Dermis blood vessel endothelial cell (primary cell): ENCODE results near the gene NKAIN2. TPM values are rescaled to one million over a fixed set of nuclear protein-coding genes. Genes with fewer than 3 reads are reported as not detected.
"Not testable (repeated sequence)": the region's sequence is repeated elsewhere in the genome, so short reads cannot be mapped to it uniquely, and the experiment has no call there.

Experiments
- DNase-seq: peaks from one replicate; pipeline ENCODE4 v3.0.0; 2010
- total RNA-seq: library from RNA; depleted of rRNA; stranded (reverse); fragments of >200 nt; gene quantifications from 2 replicates; pipeline ENCODE4 v1.2.3, GENCODE V29; 2014

Gene NKAIN2
- total RNA-seq, 1 donor from 2014 or later: not detected

DNA sequence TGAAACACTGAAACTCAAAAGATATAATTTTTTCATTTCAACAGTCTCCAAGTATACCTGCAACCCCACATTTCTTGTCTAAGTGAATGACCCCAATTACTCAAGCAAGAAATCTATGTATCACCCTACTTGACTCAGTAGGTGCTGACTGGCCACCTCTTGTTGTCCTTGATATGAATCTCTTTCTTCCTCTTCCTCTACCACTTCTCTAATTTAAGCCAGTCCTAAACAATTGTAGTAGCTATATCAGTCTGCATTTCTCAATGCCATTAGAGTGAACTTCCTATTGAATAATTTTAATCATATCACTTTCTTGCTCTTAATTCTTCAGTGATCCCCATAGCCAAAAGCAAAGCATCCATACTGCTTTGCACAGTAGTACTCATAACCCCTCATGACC is 93.2 kb downstream of the NKAIN2 start:
- DNase-seq: no peak

GRCh38 chr6:123897965-123898364 is 94.3 kb downstream of the NKAIN2 start:
- no peak for DNase-seq

DNA sequence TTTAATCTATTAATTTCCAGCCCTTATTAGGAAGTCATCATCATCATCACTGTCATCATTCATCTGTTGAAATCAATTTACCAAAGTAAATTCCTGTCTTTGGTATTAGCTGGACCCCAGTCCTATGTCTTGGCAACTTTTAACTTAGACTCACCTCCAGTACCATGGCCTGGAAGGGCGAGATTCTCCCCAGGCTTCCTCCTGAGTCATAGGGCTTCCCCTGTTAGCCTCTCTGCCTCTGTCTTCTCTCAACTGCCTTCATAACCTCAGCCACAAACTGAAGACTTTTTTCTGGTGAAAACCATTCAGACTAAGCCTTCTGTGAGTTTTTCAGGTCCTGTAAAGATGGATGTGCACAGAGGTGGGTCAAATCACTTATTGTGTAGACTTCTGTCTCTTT is 95.0 kb downstream of the NKAIN2 start:
- no peak for DNase-seq

DNA sequence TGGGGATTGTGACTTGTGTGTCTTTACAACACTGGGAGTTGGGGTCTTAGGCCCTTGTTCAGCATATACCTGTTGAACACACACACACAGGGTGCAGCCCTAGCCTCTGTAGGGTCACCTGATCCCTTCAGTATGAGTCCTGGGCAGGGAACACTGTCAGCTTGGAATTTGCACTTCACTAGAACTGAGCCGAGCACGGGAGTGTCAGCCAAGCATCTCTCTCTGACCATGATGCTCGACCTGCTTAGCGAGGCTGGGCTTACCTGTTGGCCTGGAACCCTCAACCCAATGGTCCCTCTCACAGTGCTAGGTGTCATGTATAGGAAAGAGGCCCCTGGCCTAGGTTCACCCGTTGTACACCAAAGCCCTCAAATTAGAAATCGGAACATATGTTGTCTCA is 96.1 kb downstream of the NKAIN2 start:
- DNase-seq: no peak

DNA sequence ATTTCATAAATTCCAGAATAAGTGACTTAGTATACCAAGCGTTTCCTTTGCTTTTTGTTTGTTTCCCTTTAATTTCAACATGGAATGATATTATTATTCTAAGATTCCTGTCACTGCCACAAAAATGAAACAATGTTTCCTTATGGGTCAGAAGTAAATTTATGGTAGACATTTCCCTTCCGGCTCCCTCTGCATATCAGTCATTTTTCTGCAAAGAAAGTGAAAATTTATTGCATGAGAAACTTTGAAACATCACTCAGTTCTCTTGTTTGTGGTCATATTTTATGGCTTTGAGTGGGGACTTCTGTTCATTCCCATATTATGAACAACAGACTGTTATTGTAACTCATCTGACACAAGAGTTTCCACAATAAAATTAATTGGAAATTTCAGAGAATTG is 97.8 kb downstream of the NKAIN2 start:
- DNase-seq: no peak

- DNase-seq: no peak
Observed at GRCh38 chr6:123902738-123903313, 99.2 kb downstream of the NKAIN2 start.

DNA sequence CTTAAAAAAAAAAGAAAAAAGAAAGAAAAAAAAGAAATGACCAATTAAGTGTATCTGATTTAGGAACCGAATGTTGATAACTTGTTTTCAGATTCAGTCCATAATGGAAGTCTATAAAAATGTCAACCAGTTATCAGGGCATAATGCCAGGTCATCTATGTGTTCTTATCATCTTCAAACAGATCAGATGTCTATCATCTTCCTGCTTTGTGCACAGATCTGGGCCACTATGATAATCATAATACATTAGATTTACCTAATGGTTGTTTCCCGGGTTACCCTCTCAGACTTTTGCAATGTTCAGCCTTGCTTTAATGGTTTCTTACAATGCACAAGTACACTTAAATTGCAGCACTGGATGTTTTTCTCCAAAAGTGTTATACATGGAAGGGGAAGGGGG is 100.6 kb downstream of the NKAIN2 start:
- no peak for DNase-seq

DNA sequence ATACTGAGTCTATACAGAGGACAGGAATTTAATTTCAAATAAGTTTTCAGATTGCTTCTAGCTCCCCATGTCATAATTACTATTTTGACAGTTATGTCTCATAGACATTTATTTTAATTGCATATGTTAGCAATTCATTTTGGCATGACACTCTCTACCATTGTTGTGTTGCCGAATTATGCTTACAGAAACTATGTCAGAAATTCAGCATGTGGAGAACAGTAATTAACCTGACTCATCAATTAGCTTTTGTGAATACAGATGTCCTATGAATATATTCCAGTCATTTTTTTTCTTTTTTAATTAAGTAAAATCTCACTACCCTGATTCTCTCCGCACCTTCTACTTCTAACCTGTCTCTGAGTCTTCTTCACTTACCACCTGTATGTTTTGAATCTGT is 105.1 kb downstream of the NKAIN2 start:
- no peak for DNase-seq

DNA sequence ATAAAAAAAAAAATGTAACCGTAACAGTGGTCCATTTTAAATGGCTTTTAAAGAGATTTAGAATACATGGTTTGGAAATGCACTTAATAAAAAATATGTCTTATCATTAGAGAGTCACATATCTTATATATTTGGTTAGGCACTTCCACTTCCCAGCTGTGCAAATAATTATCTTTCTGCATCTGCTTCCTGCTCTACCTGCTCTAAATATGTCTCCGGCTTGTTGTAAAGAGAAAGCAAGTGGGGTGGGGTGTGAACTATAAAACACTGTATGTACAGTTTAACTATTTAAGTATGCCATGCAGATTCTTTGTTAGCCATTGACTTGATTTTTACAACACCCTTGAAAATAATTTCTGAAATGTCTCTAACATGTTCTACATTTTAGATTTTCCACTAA is 106.3 kb downstream of the NKAIN2 start:
- no peak for DNase-seq

- no peak for DNase-seq
Observed at GRCh38 chr6:123913863-123914262, 110.2 kb downstream of the NKAIN2 start.

DNA sequence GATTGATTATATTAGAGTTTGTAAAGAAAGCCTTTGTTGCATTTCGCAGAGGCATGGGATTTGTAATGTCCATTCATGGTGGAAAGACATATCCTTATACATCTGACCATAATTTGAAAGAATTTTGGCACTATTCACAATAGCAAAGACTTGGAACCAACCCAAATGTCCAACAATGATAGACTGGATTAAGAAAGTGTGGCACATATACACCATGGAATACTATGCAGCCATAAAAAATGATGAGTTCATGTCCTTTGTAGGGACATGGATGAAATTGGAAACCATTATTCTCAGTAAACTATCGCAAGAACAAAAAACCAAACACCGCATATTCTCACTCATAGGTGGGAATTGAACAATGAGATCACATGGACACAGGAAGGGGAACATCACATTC is 119.7 kb downstream of the NKAIN2 start:
- not testable (repeated sequence) for DNase-seq

DNA sequence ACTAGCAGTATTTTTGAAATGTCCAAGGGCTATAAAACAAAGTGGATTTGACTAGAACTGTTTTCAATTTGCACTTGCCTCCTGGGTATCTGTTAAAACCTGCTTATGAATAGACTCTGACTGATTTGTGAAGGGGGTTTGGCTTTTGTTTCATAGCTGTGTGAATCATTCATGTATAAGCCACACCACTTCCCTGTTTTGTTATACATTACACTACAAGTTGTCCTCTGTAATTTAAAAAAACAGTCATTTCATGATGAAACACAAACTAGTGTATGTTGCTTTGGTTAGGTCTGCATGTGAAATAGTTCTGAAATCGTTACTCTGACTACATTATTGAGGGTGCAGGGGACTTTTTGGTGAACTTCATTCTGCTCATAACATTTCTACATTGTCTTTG is 121.7 kb downstream of the NKAIN2 start:
- no peak for DNase-seq

DNA sequence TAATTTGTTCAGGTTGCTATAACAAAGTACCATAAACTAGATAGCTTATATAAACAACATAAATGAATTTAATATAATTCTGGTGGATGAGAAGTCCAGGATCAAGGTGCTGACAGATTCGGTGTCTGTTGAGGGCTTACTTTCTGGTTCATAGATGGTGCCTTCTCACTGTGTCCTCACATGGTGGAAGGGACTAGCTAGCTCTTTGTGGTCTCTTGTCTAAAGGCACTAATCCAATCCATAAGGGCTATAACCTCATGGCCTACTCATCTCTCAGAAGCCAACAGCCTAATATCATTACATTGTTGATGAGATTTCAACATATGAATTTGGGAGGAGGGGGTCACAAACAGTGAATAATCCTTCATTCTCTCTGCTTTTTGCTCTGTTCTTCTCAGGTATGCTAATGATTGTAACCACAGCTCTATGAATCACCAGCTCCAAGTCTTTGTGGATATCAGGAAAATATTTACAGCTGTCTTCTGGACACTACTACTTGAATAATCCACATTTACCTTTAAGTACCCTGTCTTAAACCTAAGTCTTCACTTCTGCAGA is 122.3 kb downstream of the NKAIN2 start:
- DNase-seq: no peak

DNA sequence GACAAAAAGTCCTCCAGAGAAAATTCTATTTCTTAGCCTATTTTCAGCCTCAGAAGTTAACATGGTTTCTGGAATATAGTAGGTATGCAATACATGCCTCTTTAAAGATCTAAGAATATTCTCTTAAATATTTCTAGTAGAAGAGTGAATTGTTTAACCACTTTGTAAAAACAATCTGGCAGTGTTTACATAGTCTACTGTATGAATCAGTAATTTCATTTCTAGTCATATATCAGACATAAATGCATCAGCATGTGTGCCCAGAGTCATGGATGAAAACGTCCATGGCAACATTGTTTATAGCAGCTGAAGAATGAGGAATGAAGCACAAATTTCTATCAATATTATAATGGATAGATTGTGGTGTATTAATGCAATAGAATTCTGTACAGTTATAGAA is 124.9 kb downstream of the NKAIN2 start:
- no peak for DNase-seq

- no peak for DNase-seq
Observed at GRCh38 chr6:123931928-123932327, 128.3 kb downstream of the NKAIN2 start.

DNA sequence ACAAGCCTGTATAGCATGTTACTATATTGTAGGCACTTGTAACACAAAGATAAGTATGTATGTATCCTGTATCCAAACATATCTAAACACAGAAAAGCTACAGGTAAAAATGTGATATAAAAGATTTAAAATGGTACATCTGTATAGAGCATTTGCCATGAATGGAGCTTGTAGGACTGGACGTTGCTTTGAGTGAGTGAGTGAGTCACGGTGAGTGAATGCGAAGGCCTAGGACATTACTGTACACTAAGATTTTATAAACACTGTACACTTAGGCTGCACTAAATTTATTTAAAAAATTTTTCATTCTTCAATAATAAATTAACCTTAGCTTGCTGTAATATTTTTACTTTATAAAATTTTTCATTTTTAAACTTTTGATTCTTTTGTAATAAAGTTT is 136.9 kb downstream of the NKAIN2 start:
- no peak for DNase-seq

- no peak for DNase-seq
Observed at GRCh38 chr6:123941855-123942254, 138.2 kb downstream of the NKAIN2 start.

- no peak for DNase-seq
Observed at GRCh38 chr6:123945386-123945785, 141.7 kb downstream of the NKAIN2 start.

DNA sequence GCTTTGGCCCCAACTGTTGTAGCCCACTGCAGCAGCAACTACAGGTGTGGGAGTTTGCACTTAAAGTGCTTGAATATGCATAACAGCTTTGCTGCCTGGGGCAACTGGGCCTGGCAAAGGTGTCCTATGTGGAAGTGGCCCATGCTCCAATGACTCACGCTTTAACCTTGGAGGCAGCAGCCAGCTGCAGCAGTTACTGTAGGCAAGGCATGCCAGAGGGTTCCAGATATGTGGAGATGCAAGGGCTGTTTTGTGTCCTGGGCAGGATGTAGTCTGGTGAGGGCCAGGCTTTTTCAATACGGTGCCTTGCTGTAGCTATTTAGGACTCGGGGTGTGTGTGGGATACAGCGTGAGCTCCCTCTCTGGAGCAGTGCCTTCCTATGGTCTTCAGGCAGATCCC is 150.3 kb downstream of the NKAIN2 start:
- DNase-seq: no peak

- no peak for DNase-seq
Observed at GRCh38 chr6:123956492-123957139, 153.0 kb downstream of the NKAIN2 start.

GRCh38 chr6:123962508-123962907 is 158.8 kb downstream of the NKAIN2 start:
- DNase-seq: no peak

GRCh38 chr6:123965894-123966293 is 162.2 kb downstream of the NKAIN2 start:
- DNase-seq: no peak

GRCh38 chr6:123966618-123967017 is 163.0 kb downstream of the NKAIN2 start:
- DNase-seq: no peak

GRCh38 chr6:123967905-123968304 is 164.2 kb downstream of the NKAIN2 start:
- no peak for DNase-seq
